ENCODE measurements around the gene SMARCAL1. TPM values are rescaled to one million over a fixed set of nuclear protein-coding genes. Genes with fewer than 3 reads are reported as not detected.
"Not testable (repeated sequence)": the region's sequence is repeated elsewhere in the genome, so short reads cannot be mapped to it uniquely, and the experiment has no call there.

SMARCAL1 gene
- total RNA-seq, 1 donor from 2014 or later: 52.9 TPM

DNA sequence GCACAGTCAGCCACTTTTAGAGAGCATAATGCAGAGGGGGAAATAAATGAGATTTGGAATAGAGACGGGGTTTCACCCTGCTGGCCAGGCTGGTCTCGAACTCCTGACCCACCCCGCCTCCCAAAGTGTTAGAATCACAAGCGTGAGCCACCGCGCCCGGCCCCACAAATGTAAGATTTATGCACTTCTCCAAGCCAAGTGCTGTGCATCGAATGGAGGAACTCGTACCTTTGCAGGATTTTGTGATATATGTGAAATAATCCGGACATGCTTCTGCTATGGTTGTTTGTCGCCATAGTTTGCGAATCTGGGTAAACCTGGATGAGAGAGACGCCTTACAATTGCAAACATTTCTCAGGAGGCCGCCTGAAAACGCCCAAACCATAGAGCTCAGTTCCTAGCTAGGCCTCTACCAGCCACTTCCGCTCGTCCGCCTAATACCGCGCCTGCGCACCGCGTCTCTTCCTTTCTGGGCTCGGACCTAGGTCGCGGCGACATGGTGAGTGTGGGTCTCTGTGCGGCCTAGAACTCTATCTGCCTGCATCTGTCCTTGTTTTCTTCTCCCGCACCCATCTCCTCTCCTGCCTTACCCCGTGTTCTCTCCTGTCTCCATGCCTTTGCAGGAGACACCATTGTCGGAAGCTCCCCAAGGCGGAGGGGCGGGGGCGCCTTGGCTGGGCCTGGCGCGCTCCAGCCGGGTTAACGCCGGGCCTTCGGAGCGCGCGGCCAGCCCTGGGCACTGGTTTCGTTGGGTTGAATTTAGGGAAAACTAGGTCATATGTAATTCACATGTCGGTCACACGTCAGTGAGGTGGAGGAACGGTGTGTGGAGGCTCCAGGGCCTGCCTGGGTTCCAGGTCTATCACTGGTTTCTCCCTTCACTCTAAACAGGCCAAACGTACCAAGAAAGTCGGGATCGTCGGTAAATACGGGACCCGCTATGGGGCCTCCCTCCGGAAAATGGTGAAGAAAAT is 86.4 kb downstream of the SMARCAL1 start, which contains the start of gene RPL37A:
TSS of gene RPL37A (plus strand) at position 466 of the 974 bp plus-strand sequence. CDS start at position 497, 31 bp downstream.
- DNase-seq (ENCODE audit: extremely low read depth, low read depth, low spot score): peak; percentile 90

DNA sequence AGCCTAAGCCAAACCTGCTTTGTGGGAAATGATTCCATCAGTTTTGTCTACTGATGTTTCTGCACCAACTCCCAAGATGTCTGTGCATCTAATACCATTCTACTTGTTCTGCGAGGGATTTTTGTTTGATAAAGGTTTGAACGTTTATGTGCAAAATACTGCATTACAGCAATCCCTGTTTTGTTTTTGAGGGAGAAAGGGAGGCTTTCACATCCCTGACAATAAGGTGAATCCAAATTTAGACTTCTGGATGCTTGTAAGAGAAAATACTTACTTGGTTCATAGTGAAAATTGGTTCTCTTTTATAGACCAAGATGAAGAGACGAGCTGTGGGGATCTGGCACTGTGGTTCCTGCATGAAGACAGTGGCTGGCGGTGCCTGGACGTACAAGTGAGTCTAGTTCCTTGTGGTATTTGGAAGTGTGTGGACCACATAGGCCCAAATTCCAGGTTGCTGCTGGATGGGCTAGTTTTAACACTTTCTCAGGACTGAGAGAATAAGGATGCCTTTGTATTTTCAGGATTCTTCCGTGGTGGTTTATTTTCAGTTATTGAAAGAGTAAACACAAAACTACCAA is 87.4 kb downstream of the SMARCAL1 start:
- no peak for DNase-seq (ENCODE audit: extremely low read depth, low read depth, low spot score)

DNA sequence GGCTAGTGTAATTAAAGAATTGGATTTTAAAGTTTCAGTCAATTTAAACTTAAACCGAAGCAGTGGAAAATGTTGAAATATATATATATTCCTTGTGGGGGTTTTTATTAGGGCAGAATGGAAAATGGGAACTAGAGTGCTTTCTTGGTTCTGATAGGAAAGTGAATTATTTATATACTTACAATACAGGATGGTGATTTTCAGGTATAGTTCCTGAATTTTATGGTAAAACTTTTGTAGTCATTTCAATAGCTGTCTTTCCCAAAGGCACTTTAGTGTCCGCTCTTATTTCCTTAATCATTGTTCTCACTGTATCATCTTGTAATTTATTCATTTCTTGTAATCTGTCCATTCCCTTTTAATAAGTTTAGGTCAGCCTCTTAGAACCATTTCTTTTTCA is 88.3 kb downstream of the SMARCAL1 start:
- DNase-seq (ENCODE audit: extremely low read depth, low read depth, low spot score): no peak

DNA sequence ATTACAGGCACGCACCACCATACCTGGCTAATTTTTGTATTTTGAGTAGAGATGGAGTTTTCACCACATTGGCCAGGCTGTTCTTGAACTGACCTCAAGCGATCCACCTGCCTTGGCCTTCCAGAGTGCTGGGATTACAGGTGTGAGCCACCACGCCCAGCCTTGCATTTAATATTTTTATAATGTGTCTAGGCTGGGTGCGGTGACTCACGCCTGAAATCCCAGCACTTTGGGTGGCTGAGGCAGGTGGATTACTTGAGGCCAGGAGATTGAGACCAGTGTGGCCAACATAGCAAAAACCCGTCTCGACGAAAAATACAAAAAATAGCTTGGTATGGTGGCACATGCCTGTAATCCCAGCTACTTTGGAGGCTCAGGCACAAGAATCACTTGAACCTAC is 89.6 kb downstream of the SMARCAL1 start:
- no peak for DNase-seq (ENCODE audit: extremely low read depth, low read depth, low spot score)

DNA sequence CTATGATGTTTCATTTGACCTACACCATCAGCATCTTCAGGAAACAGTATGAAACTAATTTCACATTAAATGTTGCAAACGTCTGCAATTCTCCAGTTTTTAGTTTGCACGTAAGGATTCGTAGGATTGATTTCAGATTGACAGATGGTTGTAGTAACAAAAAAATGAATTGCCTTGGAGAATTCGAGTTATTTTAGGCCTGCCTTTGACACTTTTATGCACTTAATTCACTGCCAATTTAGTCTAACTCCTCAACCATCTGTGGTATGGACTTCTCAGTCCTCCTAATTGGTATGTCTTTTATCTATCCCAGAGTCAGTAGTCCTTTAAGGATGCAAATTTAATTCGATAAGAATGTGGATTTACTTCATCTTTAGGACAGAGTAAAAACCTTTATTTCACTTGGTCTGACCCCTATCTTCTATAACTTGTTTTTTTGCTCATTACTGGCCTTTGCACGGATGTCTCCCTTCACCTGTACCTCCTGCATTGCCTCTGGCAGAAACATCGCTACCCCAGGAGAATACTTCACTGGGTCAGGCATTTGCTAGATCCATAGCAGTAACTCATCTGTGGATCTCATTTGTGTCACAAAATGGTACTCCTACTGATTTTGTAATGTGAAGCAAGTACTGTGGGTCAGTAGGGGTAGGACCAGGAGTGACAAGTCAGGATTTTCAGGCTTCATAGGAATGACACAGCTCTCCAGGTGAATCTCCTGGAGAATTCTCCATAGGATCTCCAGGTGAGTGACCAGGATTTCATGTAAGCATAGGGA is 90.3 kb downstream of the SMARCAL1 start:
- DNase-seq (ENCODE audit: extremely low read depth, low read depth, low spot score): no peak

DNA sequence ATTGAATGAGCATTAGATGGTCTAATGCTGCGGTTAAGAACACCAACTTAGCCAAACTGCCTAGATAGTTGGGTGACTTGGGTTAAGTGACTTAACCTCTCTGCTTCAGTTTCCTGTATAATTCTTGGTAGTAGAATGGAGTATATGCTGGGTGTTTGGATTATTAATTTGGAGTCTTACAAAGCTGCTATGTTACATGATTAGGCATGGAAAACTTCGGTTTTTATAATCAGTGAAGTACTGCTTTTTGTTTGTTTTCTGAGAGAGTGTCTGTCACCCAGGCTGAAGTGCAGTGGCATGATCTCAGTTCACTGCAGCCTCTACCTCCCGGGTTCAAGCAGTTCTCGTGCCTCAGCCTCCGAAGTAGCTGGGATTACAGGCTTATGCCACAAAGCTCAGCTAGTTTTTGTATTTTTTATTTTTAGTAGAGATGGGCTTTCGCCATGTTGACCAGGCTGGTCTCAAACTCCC is 90.9 kb downstream of the SMARCAL1 start:
- DNase-seq (ENCODE audit: extremely low read depth, low read depth, low spot score): no peak

DNA sequence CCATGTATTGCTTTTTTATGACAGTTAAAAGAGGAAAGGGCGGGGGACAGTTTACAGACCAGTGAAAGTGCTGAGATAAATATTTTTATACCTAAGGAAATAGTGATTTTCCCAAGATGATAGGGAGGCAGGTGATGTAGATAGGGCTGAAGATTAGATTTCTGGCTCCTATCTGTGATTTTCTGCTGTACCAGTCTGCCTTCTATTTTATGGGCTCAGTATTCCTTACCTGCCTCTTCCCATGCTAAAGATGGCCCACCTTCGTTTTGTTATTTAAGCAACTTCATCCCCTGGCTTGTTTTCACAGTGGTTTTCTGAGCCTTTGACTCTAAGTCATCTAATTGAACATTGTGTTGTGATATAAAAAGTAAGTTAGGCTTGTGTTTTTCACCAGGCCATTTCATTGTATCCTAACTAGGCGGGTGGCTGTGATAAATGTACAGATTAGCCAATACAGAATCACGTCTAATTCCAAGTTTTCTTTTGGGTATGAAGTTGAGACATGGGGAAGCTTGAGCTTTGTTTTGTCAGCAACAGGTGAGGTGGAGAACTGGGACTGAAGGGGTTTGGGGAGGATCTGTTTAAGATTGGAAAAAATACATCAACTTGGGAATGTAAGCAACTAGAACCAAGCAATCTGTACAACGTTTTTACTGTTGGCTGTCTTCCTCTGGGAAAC is 91.6 kb downstream of the SMARCAL1 start:
- DNase-seq (ENCODE audit: extremely low read depth, low read depth, low spot score): no peak

DNA sequence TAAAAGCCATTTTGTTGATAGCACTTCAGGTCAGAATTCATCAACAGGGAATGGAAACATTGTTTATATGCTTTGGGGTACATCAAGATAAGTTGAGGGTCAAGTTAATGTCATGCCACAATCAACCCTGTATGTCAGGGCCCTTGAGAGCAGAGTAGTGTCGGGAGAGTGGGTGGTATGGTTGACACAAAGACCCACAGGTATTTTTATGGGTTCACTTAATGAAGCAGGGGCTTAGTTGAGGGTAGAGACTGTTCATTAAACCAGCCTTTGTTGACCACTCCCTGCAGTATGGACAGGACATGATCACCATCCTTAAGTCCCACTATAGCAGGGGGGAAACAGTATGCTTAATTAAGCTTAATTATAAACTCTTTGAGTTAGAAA is 92.1 kb downstream of the SMARCAL1 start:
- no peak for DNase-seq (ENCODE audit: extremely low read depth, low read depth, low spot score)

DNA sequence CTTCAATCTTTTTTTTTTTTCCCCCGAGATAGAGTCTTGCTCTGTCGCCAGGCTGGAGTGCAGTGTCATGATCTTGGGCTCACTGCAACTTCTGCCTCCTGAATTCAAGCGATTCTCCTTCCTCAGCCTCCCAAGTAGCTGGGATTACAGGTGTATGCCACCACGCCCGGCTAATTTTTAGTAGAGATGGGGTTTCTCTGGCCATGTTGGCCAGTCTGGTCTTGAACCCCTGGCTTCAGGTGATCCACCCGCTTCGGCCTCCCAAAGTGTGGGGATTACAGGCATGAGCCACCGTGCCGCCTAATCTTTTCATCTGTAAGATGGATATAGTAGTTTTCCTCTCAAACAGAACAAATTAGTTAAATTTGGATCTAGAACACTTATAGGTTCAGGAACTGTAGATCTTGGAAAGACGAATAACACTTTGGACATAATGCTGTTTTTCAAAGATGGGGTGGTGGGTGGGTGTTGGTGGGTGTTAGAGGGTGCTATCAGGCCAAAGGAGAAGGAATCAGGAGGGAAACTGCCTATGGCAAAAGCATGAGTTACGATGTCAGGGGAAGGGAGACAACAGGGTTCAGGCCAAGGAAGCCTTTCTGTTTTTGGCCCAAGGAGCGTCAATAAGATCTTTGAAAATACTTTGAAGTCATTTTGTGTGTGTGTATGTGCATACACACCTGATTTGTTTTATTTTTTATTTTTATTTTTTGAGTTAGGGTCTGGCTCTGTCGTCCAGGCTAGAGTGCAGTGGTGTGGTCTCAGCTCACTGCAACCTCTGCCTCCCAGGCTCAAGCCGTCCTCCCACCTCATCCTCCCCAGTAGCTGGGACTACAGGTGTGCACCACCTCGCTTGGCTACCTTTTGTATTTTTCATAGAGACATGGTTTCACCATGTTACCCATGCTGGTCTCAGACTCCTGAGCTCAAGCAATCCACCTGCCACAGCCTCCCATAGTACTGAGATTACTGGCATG is 93.1 kb downstream of the SMARCAL1 start:
- no peak for DNase-seq (ENCODE audit: extremely low read depth, low read depth, low spot score)

DNA sequence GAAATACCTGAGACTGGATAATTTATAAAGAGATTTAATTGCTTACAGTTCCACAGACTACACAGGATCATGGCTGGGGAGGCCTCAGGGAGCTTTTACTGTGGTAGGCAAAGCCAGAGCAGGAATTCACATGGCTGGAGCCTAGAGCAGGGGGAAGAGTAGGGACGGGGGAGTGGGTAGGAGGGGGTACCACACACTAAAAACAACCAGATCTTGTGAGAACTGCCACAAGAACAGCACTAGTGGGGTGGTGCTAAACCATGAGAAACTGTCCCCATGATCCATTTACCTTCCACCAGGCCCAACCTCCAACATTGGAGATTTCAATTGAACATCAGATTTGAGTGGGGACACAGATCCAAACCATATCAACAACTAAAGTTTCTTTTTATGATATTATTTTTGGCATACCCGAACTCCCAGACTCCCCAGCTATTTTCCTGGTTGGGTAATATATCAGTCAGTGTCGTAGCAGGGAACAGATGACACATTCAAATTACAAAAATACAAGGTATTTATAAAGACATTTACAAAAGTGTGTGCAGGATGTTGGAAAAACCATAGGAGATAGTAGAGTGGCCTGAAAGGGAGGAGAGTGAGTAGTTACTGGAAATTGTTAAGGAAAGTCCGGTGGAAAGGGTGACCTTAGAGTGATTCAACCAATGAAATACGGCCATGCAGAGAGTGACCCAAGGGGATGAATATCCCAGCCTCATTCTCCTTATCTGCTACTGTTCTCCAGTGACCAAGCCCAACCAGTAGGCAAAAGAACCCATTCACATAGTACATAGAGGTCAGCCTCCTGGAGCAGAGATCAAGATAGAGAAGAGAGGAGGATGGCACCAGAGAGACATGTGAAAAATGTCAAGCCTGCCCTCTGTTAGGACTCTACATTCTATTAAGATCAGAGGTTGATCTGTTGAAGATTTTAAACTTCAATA is 95.2 kb downstream of the SMARCAL1 start:
- no peak for DNase-seq (ENCODE audit: extremely low read depth, low read depth, low spot score)

DNA sequence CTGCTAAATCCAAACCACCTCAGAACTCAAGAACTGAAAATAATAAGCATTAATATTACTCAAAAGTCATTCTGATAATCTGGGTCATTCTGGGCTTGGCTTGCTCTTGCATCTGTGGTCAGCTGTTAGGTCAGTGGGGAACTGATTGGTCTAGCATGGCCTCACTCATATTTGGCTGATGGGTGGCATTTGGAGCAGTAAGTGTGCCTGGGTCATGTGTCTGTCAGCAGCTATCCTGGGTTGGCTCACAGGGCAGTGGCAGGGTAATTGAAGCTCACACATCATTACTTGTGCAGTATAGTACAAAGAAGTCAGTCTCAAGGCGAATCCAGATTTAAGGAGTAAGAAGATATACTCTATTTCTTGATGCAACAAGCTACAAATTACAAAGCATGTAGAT is 95.9 kb downstream of the SMARCAL1 start:
- DNase-seq (ENCODE audit: extremely low read depth, low read depth, low spot score): no peak

DNA sequence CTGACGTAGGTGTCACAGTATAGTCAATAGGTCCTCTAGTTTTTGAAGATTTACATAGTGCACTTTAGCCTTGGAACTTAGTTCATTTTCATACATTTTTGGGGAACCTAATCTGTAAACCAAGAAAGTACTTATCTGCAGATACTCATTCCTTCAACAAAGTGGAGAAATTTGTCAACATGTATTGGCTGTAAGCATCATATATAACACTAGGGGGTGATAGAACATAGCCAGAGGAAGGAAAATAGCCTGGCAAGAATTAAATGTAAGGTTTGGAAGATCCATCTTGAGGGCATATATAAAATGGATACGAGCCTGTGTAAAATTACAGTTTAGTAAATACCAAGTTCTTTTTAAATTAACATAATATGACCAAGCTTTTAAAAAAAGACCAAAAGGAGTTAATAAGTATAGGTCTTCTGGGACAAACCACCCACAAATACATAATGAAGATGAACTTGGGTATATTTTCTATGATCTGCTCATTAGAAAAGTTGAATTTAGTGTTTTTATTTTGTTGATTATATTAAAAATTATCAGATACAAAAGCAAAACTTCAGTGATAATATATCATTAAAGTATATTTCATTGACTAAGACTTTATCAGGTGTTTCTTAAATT is 104.6 kb downstream of the SMARCAL1 start:
- no peak for DNase-seq (ENCODE audit: extremely low read depth, low read depth, low spot score)

DNA sequence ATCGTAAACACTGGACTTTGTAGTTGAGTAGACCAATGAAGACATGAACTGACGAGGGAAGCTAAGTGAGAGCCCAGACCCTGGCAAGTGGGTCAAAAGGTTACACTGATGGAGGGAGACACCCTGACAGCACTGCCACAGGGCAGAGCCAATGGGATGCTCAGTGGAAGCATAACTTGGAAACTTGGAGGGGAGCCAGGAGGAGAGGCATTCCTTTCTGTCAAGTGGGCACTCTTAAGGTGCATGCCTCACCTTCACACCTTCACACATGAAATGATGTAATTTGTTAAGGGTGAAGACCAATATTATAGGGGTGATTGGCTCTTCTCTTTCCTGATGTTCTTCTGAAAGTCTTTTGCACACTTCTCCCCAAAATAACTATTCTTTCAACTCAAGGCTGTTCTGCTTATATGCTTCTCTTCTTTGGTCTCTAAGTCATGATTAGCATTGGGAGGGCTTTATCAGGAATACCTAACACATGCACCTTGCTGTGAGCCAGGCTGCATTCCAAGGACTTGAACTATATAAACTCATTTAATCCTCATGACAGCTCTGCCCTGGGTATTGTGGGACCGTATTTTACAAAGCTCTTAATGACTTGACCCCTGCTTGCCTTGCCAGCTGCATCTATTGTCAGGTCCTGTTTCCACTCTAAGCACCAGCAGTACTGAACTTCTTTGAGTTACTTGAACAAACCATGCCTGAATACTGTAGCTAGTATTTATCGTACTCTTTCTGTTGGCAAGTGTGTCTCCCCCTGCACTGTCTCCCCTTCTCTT is 105.4 kb downstream of the SMARCAL1 start:
- DNase-seq (ENCODE audit: extremely low read depth, low read depth, low spot score): no peak

DNA sequence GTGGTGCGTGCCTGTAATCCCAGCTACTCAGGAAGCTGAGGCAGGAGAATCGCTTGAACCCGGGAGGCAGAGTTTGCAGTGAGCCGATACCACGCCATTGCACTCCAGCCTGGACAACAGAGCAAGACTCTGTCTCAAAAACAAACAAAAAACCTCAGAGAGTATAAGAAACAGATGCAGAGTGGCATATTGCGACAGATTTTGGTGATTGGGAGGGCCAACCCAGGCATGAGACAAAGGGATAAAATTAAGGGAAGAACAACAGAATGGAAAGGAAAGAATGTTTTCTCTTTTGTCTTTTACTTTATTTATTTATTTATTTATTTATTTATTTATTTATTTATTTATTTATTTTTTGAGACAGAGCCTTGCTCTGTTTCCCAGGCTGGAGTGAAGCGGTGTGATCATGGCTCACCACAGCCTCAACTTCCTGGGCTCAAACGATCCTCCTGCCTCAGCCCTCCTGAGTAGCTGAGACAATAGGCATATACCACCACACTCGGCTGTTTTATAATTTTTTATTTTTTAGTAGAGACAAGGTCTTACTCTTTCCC is 106.4 kb downstream of the SMARCAL1 start:
- not testable (repeated sequence) for DNase-seq (ENCODE audit: extremely low read depth, low read depth, low spot score)

DNA sequence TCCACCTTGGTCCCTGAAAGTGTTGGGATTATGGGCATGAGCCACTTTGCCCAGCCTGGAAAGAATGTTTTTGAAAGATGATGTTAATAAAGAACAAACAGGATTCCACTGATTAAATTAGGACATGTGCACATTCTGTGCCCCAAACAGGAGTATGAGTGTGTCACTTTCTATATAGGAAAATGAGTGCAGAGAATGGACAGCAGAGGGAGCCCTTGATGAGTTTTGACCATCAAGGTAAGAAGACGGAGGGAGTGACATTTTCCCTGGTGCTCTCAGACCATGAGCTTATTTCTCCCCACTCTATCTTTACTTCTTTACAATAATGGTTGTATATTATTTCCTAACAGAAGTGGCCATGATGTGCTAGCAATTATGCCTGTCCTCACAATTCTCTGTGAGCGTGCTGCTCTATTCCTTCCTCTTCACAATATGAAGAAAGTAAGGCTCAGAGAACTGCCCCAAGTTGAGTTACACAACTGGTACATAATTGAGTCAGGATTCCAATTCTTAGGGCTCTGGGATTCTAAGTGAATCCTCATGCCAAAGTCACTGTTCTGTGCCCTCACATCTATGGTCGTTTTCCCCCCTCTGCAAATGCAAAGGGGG is 107.0 kb downstream of the SMARCAL1 start:
- DNase-seq (ENCODE audit: extremely low read depth, low read depth, low spot score): peak; percentile 65

DNA sequence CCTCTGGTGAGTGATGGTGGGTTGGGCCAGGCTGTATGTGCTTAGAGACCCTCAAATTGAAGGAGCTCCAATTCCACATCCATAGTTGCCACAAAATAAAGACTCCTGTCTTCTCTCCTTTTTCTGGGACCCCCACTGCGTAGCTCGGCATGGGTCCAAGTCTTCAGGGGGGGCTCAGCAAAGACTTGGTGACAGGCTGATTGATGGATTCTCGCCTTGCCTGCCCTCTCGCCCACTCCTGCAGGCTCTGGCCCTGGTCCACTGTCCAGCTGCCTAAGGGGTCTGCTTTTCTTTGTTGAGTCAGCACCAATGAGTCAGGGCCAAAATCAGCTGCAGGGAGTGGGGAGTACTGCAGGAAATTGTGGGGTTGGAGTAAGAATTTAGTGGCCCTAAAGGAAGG is 107.8 kb downstream of the SMARCAL1 start:
- DNase-seq (ENCODE audit: extremely low read depth, low read depth, low spot score): no peak

Measured in glomerular endothelial cell (primary cell).